K562 (cell line): ENCODE measurements around the gene ITGB1BP2. TPM values are rescaled to one million over a fixed set of nuclear protein-coding genes. Genes with fewer than 3 reads are reported as not detected.
A peak's percentile ranks its signal among the peaks of the same experiment; 100 is the strongest.

Experiments
- ATAC-seq: fragments of 200-7000 bp; cut with Tn5 transposase; 3 replicates; pipeline ENCODE4 v1.9.1; 2020; ENCODE audit warnings: moderate library complexity
- BruUV-seq: library from RNA; stranded (reverse); fragments of 400-500 nt; replicated peaks from 2 replicates; lab custom pipeline; 2021; lab: Mats Ljungman, UMichigan
- CTCF ChIA-PET: fragments of 300-600 bp; formaldehyde crosslinking; extraction: SDS; loops from one replicate; lab custom pipeline; 2021; ENCODE audit warnings: low intra/inter-chr PET ratio; lab: Yijun Ruan, JAX
- POLR2A ChIA-PET: fragments of 300-600, 350-650 bp; sonication (Branson Sonifier 250); formaldehyde crosslinking; extraction: SDS; loops from one replicate; lab custom pipeline; 2021; ENCODE audit warnings: antibody characterized with exemption, inconsistent platforms; lab: Yijun Ruan, JAX
- DNase-seq, 4 experiments: peaks; one replicate each; pipeline versions ENCODE4 v3.0.0 to v3.0.0-alpha.2; 2011 to 2018; ENCODE audit warnings: low spot score in 3 of 4, mixed read lengths in 3 of 4; ENCODE audit errors: extremely low read depth in 1 of 4
- FAIRE-seq: peaks from 2 replicates; lab custom pipeline; 2011; peaks lifted over from hg19 to GRCh38; lab: Jason Lieb, UNC
- H2AFZ ChIP-seq: 2 replicates; pipeline ENCODE4 v1.6.0; 2011; ENCODE audit warnings: low read depth, low read length, control low read depth, inconsistent platforms
- H3K27ac ChIP-seq: fragments of 200-600 bp; 3 replicates; pipeline ENCODE4 v1.8.0; 2011; ENCODE audit warnings: low read depth, mild to moderate bottlenecking, control low read depth, inconsistent platforms, low read length, moderate library complexity, mixed read lengths; ENCODE audit errors: extremely low read depth
- H3K27me3 ChIP-seq, 2 experiments: fragments of 300-600 bp in 1 of 2; 2 replicates in 1 of 2; 3 replicates in 1 of 2; pipeline versions ENCODE4 v1.6.0 to v1.8.0; 2011; ENCODE audit warnings: inconsistent platforms in 2 of 2, low read length in 2 of 2, mild to moderate bottlenecking in 1 of 2, mixed read lengths in 1 of 2, moderate library complexity in 1 of 2; ENCODE audit not compliant: control insufficient read depth in 2 of 2, insufficient read depth in 2 of 2
- H3K36me3 ChIP-seq: fragments of 300-600 bp; 3 replicates; pipeline ENCODE4 v1.8.0; 2011; ENCODE audit warnings: mild to moderate bottlenecking, low read length, inconsistent platforms; ENCODE audit not compliant: control insufficient read depth, insufficient read depth
- H3K4me1 ChIP-seq, 2 experiments: fragments of 200-600 bp in 1 of 2; replicated peaks in 1 of 2; 2 replicates in 1 of 2; 3 replicates in 1 of 2; pipeline versions ENCODE4 v1.5.1 to v1.8.0; 2011; ENCODE audit warnings: inconsistent platforms in 2 of 2, low read length in 2 of 2, mild to moderate bottlenecking in 1 of 2, mixed read lengths in 1 of 2, moderate library complexity in 1 of 2; ENCODE audit not compliant: control insufficient read depth in 2 of 2, insufficient read depth in 2 of 2
- H3K4me2 ChIP-seq: 2 replicates; pipeline ENCODE4 v1.6.1; 2011; ENCODE audit warnings: low read length, control low read depth, inconsistent platforms, mixed read lengths; ENCODE audit not compliant: insufficient read depth
- H3K4me3 ChIP-seq: fragments of 200-600 bp; sonication (generic), shearing (Covaris generic); 2 replicates; pipeline ENCODE4 v1.5.1; 2016; ENCODE audit warnings: control low read depth, inconsistent platforms
- H3K79me2 ChIP-seq: fragments of 200-600 bp; 3 replicates; pipeline ENCODE4 v1.8.0; 2011; ENCODE audit warnings: low read length, inconsistent platforms; ENCODE audit not compliant: control insufficient read depth, insufficient read depth
- H3K9ac ChIP-seq, 2 experiments: 2 replicates each; pipeline versions ENCODE4 v1.6.0 to v1.6.1; 2011; ENCODE audit warnings: low read depth in 2 of 2, low read length in 2 of 2, control low read depth in 1 of 2, inconsistent platforms in 1 of 2, mild to moderate bottlenecking in 1 of 2, mixed read lengths in 1 of 2; ENCODE audit not compliant: insufficient read depth in 1 of 2
- H3K9me1 ChIP-seq: one replicate; pipeline ENCODE4 v1.6.0; 2011; ENCODE audit warnings: inconsistent platforms, mild to moderate bottlenecking, low read length, moderate library complexity; ENCODE audit not compliant: control insufficient read depth, insufficient read depth
- H3K9me3 ChIP-seq: replicated peaks from 2 replicates; pipeline ENCODE4 v1.5.1; 2011; ENCODE audit warnings: low read depth, low read length, inconsistent platforms; ENCODE audit not compliant: control insufficient read depth, insufficient read depth
- H4K20me1 ChIP-seq: replicated peaks from 2 replicates; pipeline ENCODE4 v1.6.1; 2011; ENCODE audit warnings: low read length, inconsistent platforms, mixed read lengths; ENCODE audit not compliant: control insufficient read depth, insufficient read depth
- BCL6 ChIP-seq: fragments of 250-450 bp; sonication (Bioruptor Pico); IDR thresholded peaks from 2 replicates; pipeline ENCODE4 v1.4.0; 2020
- DIDO1 ChIP-seq: fragments of 450-650 bp; IDR thresholded peaks from 2 replicates; pipeline ENCODE4 v1.6.1; 2016; ENCODE audit warnings: low read depth, missing biosample characterization, missing genetic modification characterization
- ETV5 ChIP-seq: sonication (generic); formaldehyde crosslinking; IDR thresholded peaks from 2 replicates; pipeline ENCODE4 v1.4.0; 2020; ENCODE audit warnings: low read depth, mild to moderate bottlenecking, missing genetic modification reagents
- FOXJ3 ChIP-seq: sonication (generic); formaldehyde crosslinking; IDR thresholded peaks from 2 replicates; pipeline ENCODE4 v1.4.0; 2020; ENCODE audit warnings: mild to moderate bottlenecking, missing genetic modification reagents
- NRF1 ChIP-seq, 2 experiments: fragments of 450-650 bp; IDR thresholded peaks in 1 of 2; conservative IDR thresholded peaks in 1 of 2; 2 replicates each; pipeline ENCODE4 v1.6.1; 2014; ENCODE audit warnings: mild to moderate bottlenecking in 2 of 2
- POLR2G ChIP-seq: fragments of 200-400 bp; formaldehyde crosslinking; IDR thresholded peaks from 2 replicates; pipeline ENCODE4 v1.6.1; 2017; ENCODE audit warnings: low read depth, mild to moderate bottlenecking, antibody characterized with exemption, low read length, moderate library complexity
- RAD21 ChIP-seq, 2 experiments: fragments of 250-450 bp in 1 of 2; fragments of 450-650 bp in 1 of 2; sonication (Bioruptor Pico) in 1 of 2; formaldehyde crosslinking in 1 of 2; IDR thresholded peaks in 1 of 2; conservative IDR thresholded peaks in 1 of 2; 2 replicates each; pipeline versions ENCODE4 v1.4.0 to v1.8.0; 2020 to 2022; ENCODE audit warnings: mild to moderate bottlenecking in 2 of 2, moderate library complexity in 1 of 2
- RB1 ChIP-seq: fragments of 450-650 bp; IDR thresholded peaks from 2 replicates; pipeline ENCODE4 v1.6.1; 2017; ENCODE audit warnings: low read depth, mild to moderate bottlenecking
- RBFOX2 ChIP-seq: fragments of 200-400 bp; formaldehyde crosslinking; IDR thresholded peaks from 2 replicates; pipeline ENCODE4 v1.6.1; 2017; ENCODE audit warnings: low read depth, mild to moderate bottlenecking, low read length, moderate library complexity
- ZNF282 ChIP-seq: sonication (generic); formaldehyde crosslinking; IDR thresholded peaks from 2 replicates; pipeline ENCODE4 v1.8.1; 2023; ENCODE audit warnings: missing genetic modification reagents
- in situ Hi-C: fragments of 300-500 bp; cut with MboI; formaldehyde crosslinking; loops from 4 replicates; pipeline ENCODE4 v1.15.0; 2018; ENCODE audit warnings: inconsistent platforms, mixed read lengths
- intact Hi-C: fragments of 100-400 bp; cut with micrococcal nuclease; formaldehyde crosslinking; loops from 2 replicates; pipeline ENCODE4 v1.14.2; 2022
- polyA plus RNA-seq, 8 experiments: library from polyadenylated mRNA; depleted of rRNA in 4 of 8; stranded (reverse) in 5 of 8; unstranded in 3 of 8; fragments of >200 nt; fragmentation: Nextera tagmentation in 2 of 8; fragmentation: Illumina TruSeq in 1 of 8; extraction: Ambion mirVana in 2 of 8; extraction: Trizol in 1 of 8; gene quantifications; 2 replicates each; pipeline versions ENCODE4 v1.2.1 to v1.2.3, GENCODE V29; 2011 to 2014; ENCODE audit warnings: inconsistent platforms in 1 of 8, missing spikeins in 1 of 8
- total RNA-seq, 7 experiments: library from RNA; depleted of rRNA in 6 of 7; stranded (reverse); fragments of >200 nt in 6 of 7; fragmentation: Illumina TruSeq in 2 of 7; extraction: Trizol in 2 of 7; gene quantifications; 2 replicates each; pipeline versions ENCODE4 v1.2.1 to v1.2.3, GENCODE V29; 2011 to 2021; ENCODE audit warnings: low replicate concordance in 1 of 7
- TF ChIP-seq, protein P1 (sequence below): IDR thresholded peaks from 2 replicates; pipeline ENCODE4 v1.6.1; 2011; ENCODE audit not compliant: insufficient read length; ENCODE audit errors: extremely low read depth

ITGB1BP2 gene
- total and polyA plus RNA-seq, 9 of the 15 experiments (the other 6 are each of a cell fraction or from before 2014, with no cell fraction given): 1.6 to 4.0 (median 1.9) TPM

- TF ChIP-seq RAD21 (CRISPR knock-in tag; conservative IDR thresholded peaks at IDR 0.05 in 1 of 2, IDR thresholded peaks at IDR 0.05 in 1 of 2) (no peak), BCL6 (CRISPR knock-in tag) (no peak), ETV5 (CRISPR knock-in tag) (peak; percentile 43; the same call in 1 of the 2 replicates), DIDO1 (tag) (no peak), FOXJ3 (no peak), RB1 (no peak; the same call in 1 of the 2 replicates), NRF1 (conservative IDR thresholded peaks at IDR 0.05 in 1 of 2, IDR thresholded peaks at IDR 0.05 in 1 of 2) (peak; percentile 93 to 94)
- TF ChIP-seq, protein P1, sequence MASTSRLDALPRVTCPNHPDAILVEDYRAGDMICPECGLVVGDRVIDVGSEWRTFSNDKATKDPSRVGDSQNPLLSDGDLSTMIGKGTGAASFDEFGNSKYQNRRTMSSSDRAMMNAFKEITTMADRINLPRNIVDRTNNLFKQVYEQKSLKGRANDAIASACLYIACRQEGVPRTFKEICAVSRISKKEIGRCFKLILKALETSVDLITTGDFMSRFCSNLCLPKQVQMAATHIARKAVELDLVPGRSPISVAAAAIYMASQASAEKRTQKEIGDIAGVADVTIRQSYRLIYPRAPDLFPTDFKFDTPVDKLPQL: no peak
Observed at GRCh38 chrX:71283403-71284143, 18.0 kb upstream of the ITGB1BP2 start, which contains the start of gene NONO (continued).

- intact Hi-C loops (no loop called here), in situ Hi-C loops (no loop called here)
- peaks cover 19% of the 10 kb centered on the region; the same call in 1 of the 2 replicates for H4K20me1 ChIP-seq
- H3K79me2 ChIP-seq: peaks cover 75% of the 10 kb centered on the region
- ChIA-PET CTCF (no interaction called here), POLR2A (no interaction called here)
- no peaks in the 10 kb centered on the region for H3K27me3 ChIP-seq
- TF ChIP-seq RBFOX2 (peak; percentile 72), ZNF282 (CRISPR knock-in tag) (no peak), POLR2G (0 out of 2 replicates have a peak, but pooled peaks have one; percentile 43)
- BruUV-seq: no TSS peak
- peak overlapping the region; percentile 80 for H3K4me3 ChIP-seq
- FAIRE-seq (no peak), DNase-seq (no peak), ATAC-seq (no peak)
- peak overlapping the region; percentile 85 for H3K4me2 ChIP-seq
- no peaks in the 10 kb centered on the region for H3K9me1 ChIP-seq
- no peak overlapping the region for H3K27ac ChIP-seq
- peaks cover 50% of the 10 kb centered on the region for H3K36me3 ChIP-seq
- H2AFZ ChIP-seq: no peak overlapping the region
- no peaks in the 10 kb centered on the region for H3K9me3 ChIP-seq
- peak overlapping the region in 1 of 2 experiments; percentile 99; a peak in 3 of 4 replicates for H3K9ac ChIP-seq
- H3K4me1 ChIP-seq: peaks cover 3 to 7% of the 10 kb centered on the region in 2 experiments; a peak in 4 of 5 replicates
Observed at GRCh38 chrX:71285929-71286328, 15.6 kb upstream of the ITGB1BP2 start.
